GM21390 (cell line): ENCODE measurements around the gene MAMLD1.
A peak's percentile ranks its signal among the peaks of the same experiment; 100 is the strongest.

Source experiments
- ATAC-seq: cut with Tn5 transposase; IDR thresholded peaks from one replicate; pipeline ENCODE4 v1.9.1; 2021; ENCODE audit not compliant: unreplicated experiment

MAMLD1 gene

GRCh38 chrX:150526692-150527091 is 163.6 kb downstream of the MAMLD1 start:
- ATAC-seq = no peak

- no peak for ATAC-seq
Observed at GRCh38 chrX:150527108-150527507, 164.0 kb downstream of the MAMLD1 start.

GRCh38 chrX:150529587-150529986 is 166.5 kb downstream of the MAMLD1 start:
- ATAC-seq = no peak

DNA sequence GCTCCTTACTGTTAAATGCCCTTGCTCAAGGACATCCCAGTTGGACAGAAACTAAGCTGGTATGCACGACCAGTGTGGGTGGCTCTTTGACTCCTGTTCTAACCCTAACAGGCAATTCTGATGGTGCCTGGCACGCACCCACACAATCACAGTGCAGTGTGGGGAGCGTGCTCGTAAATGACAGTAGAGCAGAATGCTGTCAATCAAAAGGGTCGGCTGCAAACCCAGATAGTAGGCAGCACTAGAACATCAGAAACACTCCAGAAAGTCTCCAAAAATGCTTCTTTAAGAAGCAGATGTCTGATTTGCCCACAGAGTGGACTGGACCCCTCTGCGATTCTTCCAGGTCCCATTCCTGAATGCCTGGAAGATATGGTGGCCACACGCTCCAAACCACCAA is 167.7 kb downstream of the MAMLD1 start:
- ATAC-seq = no peak

- ATAC-seq = no peak
Observed at GRCh38 chrX:150531467-150531866, 168.3 kb downstream of the MAMLD1 start.

- no peak for ATAC-seq
Observed at GRCh38 chrX:150533863-150534262, 170.7 kb downstream of the MAMLD1 start.

DNA sequence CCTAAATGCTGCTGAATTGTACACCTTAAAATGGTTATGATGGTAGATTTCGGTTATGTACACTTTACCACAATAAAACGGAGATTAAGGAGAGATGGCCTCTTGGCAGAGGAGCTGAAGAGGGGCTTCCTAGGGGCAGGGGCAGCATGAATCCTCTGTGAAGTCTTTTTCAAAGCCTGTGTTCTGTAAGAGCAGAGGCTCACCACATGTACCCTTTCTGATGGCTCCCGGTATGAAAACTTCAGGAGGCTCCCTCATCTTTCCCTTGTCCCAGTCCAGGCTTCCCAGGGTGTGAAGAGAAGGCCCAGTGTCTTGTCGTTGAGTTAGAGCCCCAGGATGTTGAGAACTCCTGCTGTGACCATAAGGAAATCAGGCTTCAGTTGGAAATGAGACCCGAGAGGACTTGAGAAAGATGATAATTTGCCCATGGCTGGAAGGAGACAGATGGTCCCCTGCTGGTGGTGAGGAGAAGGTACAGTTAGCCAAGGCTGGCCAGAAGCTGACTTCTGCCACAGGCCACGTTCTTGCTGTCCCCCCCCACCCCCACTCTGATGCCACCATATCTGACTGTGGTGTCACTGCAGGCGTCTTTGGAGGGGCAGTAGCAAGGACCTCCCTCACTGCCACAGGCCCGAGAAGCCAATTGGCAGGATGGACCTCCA is 173.5 kb downstream of the MAMLD1 start:
- no peak for ATAC-seq

DNA sequence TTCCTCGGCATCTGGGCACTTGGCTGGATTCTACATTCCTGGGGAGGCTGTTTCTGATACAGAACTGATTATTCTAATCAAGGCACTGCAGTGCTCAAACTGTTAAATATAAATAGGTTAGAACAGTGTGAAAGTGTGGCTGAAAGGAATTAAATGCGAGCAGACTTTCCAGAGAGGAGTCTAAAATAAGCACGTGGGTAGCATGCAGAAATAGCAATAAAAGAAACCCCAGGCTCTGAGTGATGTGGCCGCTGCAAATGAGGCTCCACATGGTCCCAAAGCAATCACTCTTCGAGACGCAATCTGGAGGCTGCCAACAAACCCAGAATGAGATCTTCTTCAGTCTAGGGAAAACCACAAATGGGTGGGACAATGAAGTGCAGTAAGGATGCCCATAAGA is 174.7 kb downstream of the MAMLD1 start:
- ATAC-seq = no peak

DNA sequence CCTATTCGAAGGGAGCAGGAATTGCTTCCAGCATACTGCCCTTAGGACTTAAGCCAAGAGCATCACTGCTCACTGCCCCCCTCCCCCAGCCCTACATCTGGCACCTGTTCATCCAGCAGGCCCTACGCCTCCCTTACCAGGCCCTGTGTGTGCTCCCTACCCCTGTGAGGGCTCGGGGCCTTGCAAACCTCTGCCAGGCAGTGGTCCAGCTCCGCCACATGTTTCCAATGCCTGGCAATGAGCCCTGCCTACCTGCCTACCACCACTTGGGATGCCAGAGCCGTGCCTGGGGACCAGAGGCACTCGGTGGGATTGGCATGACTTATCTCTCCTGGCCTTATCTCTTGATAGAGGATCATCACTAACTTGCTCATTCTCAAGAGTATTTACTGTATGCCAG is 177.8 kb downstream of the MAMLD1 start:
- no peak for ATAC-seq

- peak; percentile 35 for ATAC-seq
Observed at GRCh38 chrX:150542846-150543229, 179.7 kb downstream of the MAMLD1 start.

GRCh38 chrX:150543230-150544155 is 180.4 kb downstream of the MAMLD1 start:
- ATAC-seq = peak; percentile 48

DNA sequence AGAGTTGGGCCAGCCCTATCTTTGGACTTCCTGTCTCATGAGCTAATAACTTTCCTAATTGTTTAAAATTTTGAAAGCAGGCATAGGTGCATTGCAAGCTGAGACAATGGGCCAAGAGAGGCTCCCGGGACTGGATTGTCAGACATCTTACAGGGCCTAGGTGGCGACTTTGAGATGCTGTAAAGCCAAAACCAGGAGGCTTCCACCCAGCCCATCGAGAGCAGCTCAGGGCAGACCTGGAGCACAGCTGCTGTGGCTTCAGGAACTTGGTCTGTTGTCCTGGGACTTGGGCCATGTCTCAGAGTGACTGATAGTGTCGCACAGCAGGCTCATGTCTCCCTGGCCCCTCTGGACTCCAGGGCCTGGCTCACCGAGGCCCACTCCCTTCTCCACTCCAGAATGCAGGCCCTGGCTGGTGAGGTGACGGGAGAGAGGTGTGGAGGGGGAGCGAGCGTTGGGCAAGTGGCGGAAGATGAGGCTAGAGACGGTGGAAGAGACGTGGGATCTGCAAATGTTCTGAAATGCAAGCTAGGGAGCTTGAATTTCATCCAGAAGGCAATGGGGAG is 181.2 kb downstream of the MAMLD1 start:
- ATAC-seq = no peak

GRCh38 chrX:150544835-150545770 is 182.0 kb downstream of the MAMLD1 start:
- no peak for ATAC-seq

- ATAC-seq = no peak
Observed at GRCh38 chrX:150546711-150547153, 183.6 kb downstream of the MAMLD1 start.

DNA sequence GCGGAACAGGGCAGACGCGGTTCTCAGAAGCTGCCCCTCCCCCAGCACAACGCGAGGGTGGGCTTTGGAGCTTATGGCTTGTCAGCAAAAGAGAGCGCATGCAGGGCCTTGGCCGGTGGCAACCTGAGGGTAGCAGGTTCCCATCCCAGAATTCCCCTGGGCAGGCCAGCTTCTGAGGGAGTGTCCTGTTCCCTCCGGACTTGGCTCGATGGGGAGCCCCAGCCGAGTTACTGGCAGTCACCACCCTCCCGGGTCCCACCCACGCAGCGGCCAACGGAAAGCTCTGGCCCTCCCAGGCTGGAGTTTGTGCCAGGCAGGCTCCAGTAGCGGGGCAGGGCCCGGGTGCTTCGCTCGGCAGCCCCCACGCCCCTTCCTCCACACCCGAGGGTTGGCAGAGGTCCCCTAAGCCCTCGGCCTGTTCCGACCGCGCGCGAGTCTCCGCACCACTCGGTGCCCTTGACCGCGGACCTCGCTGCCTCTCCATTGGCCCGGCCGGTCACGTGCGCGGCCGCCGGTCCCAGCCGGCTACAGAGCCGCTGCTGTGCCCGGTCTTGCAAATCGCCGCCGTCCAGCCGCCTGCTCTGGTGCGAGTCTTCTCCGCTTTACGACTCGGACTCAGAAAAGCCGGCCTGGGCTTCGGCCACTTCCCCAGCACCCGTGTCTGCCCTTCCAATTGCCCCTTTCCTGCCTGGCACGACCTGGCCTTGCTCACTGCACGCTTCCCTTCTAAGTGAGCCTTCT is 184.4 kb downstream of the MAMLD1 start:
- ATAC-seq = peak; percentile 58

DNA sequence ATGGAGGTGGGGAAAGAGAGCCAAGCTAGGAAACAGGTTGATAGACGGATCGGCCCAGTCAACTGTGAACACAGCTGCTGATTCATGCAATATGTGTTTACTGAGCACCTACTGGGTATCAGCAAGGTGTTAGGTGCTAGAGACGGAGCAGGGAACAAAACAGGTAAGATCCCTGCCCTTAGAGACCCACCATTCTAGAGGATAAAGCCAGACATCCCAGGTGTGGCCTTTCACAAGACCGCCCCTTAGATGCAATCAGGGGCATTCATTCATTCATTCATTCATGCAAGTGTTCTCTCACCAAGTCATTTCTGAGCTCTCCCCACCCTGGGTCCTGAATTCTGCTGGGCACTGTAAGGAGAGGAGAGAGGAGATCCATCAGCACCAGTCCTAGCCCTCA is 185.1 kb downstream of the MAMLD1 start:
- no peak for ATAC-seq

DNA sequence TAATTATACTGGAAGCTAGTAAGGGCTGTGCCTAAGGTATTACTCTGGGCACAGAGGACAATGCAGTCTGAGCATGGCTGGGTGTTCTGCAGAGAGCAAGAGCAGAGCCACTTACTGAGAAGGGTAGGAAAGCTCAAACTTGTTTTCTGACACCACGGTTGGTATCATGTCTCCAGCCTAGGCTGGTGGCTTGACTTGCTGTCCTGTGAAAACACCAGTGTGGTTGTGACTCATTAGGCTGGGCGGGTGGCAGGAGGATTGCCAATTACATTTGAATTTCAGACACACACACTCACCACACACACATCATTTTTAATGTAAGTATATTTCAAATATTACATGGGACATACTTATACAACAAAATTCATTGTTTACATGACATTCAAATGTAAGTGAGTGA is 185.6 kb downstream of the MAMLD1 start:
- no peak for ATAC-seq

DNA sequence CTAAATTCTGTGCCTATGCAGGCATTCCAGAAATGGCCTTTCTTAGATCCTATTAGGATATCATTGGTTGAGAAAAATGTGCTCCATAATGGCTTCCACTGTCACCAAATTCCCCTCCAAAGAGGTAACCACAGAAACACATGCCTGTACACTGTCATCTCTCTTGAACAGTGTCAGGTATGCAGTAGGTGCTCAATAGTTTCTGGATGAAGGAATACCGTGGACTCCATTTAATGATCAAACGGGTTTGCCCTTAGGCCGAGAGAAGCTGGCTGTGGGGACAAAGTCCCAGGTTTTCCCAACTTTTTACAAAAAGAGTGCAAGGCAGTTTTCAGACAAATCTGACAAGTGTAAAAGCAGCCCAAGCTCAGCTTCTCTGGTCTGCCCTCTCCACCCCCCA is 188.8 kb downstream of the MAMLD1 start:
- no peak for ATAC-seq

DNA sequence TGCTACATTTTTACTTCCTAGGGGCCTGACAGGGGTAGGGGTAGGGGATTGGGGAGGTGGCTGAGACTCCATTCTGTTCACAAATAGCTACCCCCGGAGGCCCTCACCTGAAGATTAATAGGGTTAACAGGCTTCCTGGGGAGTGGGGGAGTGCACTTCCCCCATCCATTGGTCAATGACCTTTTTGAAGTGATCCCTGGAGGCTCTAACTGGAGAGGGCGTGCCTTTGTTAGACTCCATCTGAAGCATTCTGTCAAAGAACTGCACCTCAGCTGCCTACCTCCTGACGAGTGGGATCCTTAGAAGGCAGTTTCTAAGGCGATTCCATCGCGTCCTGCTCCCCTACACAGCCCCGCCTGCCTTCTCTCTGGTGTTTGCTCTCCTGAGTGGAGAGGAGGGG is 195.3 kb downstream of the MAMLD1 start:
- ATAC-seq = no peak
